Measurements from ENCODE around the gene GPR171. TPM values are rescaled to one million over a fixed set of nuclear protein-coding genes. Genes with fewer than 3 reads are reported as not detected.
"Not testable (repeated sequence)": the region's sequence is repeated elsewhere in the genome, so short reads cannot be mapped to it uniquely, and the experiment has no call there.

Gene GPR171
- polyA plus RNA-seq (2012; ENCODE audit: insufficient read depth, insufficient read length, low read depth) = not detected

GRCh38 chr3:151203051-151203420 lies at the start of gene GPR171:
Gene GPR171 (minus strand): TSS chr3:151203216. CDS start chr3:151199386, 3,830 bp downstream.
- DNase-seq = no peak
- H3K27me3 ChIP-seq = no peaks in the 10 kb centered on the region
- no peak within 1 kb of the TSS for H3K4me3 ChIP-seq (ENCODE audit: low read depth, low read length)
- no peak for TF ChIP-seq CTCF (IDR thresholded peaks at IDR 0.05; ENCODE audit: low read depth, low read length)
- H3K4me1 ChIP-seq = no peaks in the 10 kb centered on the region
- H3K9me3 ChIP-seq = no peaks in the 10 kb centered on the region
- H3K36me3 ChIP-seq = peaks cover 3% of the 10 kb centered on the region; the same call in 1 of the 2 replicates

- H3K4me3 ChIP-seq (ENCODE audit: low read depth, low read length) = no peak overlapping the region
- no peaks in the 10 kb centered on the region for H3K36me3 ChIP-seq
- no peaks in the 10 kb centered on the region for H3K27me3 ChIP-seq
- H3K9me3 ChIP-seq = no peaks in the 10 kb centered on the region
- no peak for DNase-seq
- no peak for TF ChIP-seq CTCF (IDR thresholded peaks at IDR 0.05; ENCODE audit: low read depth, low read length)
- no peaks in the 10 kb centered on the region for H3K4me1 ChIP-seq
Observed at GRCh38 chr3:151248772-151249337, 45.8 kb upstream of the GPR171 start.

GRCh38 chr3:151242006-151242405 lies 39.0 kb upstream of the GPR171 start:
- H3K4me3 ChIP-seq (ENCODE audit: low read depth, low read length); H3K4me1 ChIP-seq; H3K27me3 ChIP-seq; DNase-seq; H3K9me3 ChIP-seq; H3K36me3 ChIP-seq: not testable (repeated sequence)

GRCh38 chr3:151236736-151237135 lies 33.7 kb upstream of the GPR171 start:
- no peaks in the 10 kb centered on the region for H3K9me3 ChIP-seq
- no peak for DNase-seq
- H3K4me1 ChIP-seq = no peaks in the 10 kb centered on the region; the same call in 1 of the 2 replicates
- no peak overlapping the region for H3K4me3 ChIP-seq (ENCODE audit: low read depth, low read length)
- H3K27me3 ChIP-seq = no peaks in the 10 kb centered on the region
- no peak for TF ChIP-seq CTCF (IDR thresholded peaks at IDR 0.05; ENCODE audit: low read depth, low read length)
- H3K36me3 ChIP-seq = no peaks in the 10 kb centered on the region

- Histone ChIP-seq H3K4me1 (no peaks in the 10 kb centered on the region; the same call in 1 of the 2 replicates), H3K27me3 (no peaks in the 10 kb centered on the region), H3K4me3 (ENCODE audit: low read depth, low read length) (no peak overlapping the region), H3K9me3 (no peaks in the 10 kb centered on the region), H3K36me3 (no peaks in the 10 kb centered on the region)
- DNase-seq = no peak
- no peak for TF ChIP-seq CTCF (IDR thresholded peaks at IDR 0.05; ENCODE audit: low read depth, low read length)
Observed at GRCh38 chr3:151236316-151236715, 33.3 kb upstream of the GPR171 start.

- no peak for DNase-seq
- H3K27me3 ChIP-seq = no peaks in the 10 kb centered on the region
Observed at GRCh38 chr3:151234825-151235224, 31.8 kb upstream of the GPR171 start.

More at GRCh38 chr3:151234825-151235224, 31.8 kb upstream of the GPR171 start:
- H3K4me1 ChIP-seq = no peaks in the 10 kb centered on the region; the same call in 1 of the 2 replicates
- H3K4me3 ChIP-seq (ENCODE audit: low read depth, low read length) = no peak overlapping the region
- no peak for TF ChIP-seq CTCF (IDR thresholded peaks at IDR 0.05; ENCODE audit: low read depth, low read length)
- H3K36me3 ChIP-seq = no peaks in the 10 kb centered on the region
- H3K9me3 ChIP-seq = no peaks in the 10 kb centered on the region

Data from BE2C (cell line).